HCEC 1CT (cell line): ENCODE measurements around the gene HELZ2.
A peak's percentile ranks its signal among the peaks of the same experiment; 100 is the strongest.

Source experiments
- DNase-seq: peaks from one replicate; pipeline ENCODE4 v3.0.0-alpha.2; 2017

HELZ2 gene

GRCh38 chr20:63536241-63536977 lies 37.6 kb downstream of the HELZ2 start:
- no peak for DNase-seq

- no peak for DNase-seq
These were observed 39.0 kb downstream of the HELZ2 start for GRCh38 chr20:63534831-63535651.

GRCh38 chr20:63534427-63534830 lies 39.6 kb downstream of the HELZ2 start:
- DNase-seq = no peak

- no peak for DNase-seq
These were observed 40.1 kb downstream of the HELZ2 start for GRCh38 chr20:63533871-63534393.

GRCh38 chr20:63533388-63533787 lies 40.7 kb downstream of the HELZ2 start:
- no peak for DNase-seq

- no peak for DNase-seq
These were observed 41.5 kb downstream of the HELZ2 start for GRCh38 chr20:63532449-63532971.

GRCh38 chr20:63531686-63532448 lies 42.2 kb downstream of the HELZ2 start:
- no peak for DNase-seq

GRCh38 chr20:63530788-63531160 lies 43.3 kb downstream of the HELZ2 start:
- DNase-seq = no peak

- DNase-seq = no peak
These were observed 43.9 kb downstream of the HELZ2 start for GRCh38 chr20:63529861-63530787.

GRCh38 chr20:63529180-63529860 lies 44.7 kb downstream of the HELZ2 start:
- no peak for DNase-seq

- DNase-seq = no peak
These were observed 46.9 kb downstream of the HELZ2 start for GRCh38 chr20:63527184-63527583.

GRCh38 chr20:63525971-63526370 lies 48.1 kb downstream of the HELZ2 start:
- no peak for DNase-seq

- DNase-seq = peak; percentile 30
These were observed 48.9 kb downstream of the HELZ2 start for GRCh38 chr20:63525185-63525584.
